ENCODE measurements around the gene PACRG.
"Not testable (repeated sequence)": the region's sequence is repeated elsewhere in the genome, so short reads cannot be mapped to it uniquely, and the experiment has no call there.

The PACRG gene

GRCh38 chr6:163314791-163315470 is 587.2 kb downstream of the PACRG start:
- DNase-seq (ENCODE audit: low spot score) = no peak

- DNase-seq (ENCODE audit: low spot score) = not testable (repeated sequence)
Measured at GRCh38 chr6:163316866-163317495, 589.2 kb downstream of the PACRG start.

GRCh38 chr6:163318071-163318786 is 590.5 kb downstream of the PACRG start:
- no peak for DNase-seq (ENCODE audit: low spot score)

GRCh38 chr6:163319609-163320366 is 592.0 kb downstream of the PACRG start:
- DNase-seq (ENCODE audit: low spot score) = no peak

- no peak for DNase-seq (ENCODE audit: low spot score)
Measured at GRCh38 chr6:163320402-163320801, 592.6 kb downstream of the PACRG start.

GRCh38 chr6:163320804-163321203 is 593.0 kb downstream of the PACRG start:
- DNase-seq (ENCODE audit: low spot score) = no peak

- no peak for DNase-seq (ENCODE audit: low spot score)
Measured at GRCh38 chr6:163321717-163322116, 593.9 kb downstream of the PACRG start.

GRCh38 chr6:163323274-163323673 is 595.5 kb downstream of the PACRG start:
- DNase-seq (ENCODE audit: low spot score) = no peak

GRCh38 chr6:163323705-163324104 is 595.9 kb downstream of the PACRG start:
- no peak for DNase-seq (ENCODE audit: low spot score)

- no peak for DNase-seq (ENCODE audit: low spot score)
Measured at GRCh38 chr6:163324326-163324687, 596.5 kb downstream of the PACRG start.

- peak; percentile 76 for DNase-seq (ENCODE audit: low spot score)
Measured at GRCh38 chr6:163324688-163325389, 597.1 kb downstream of the PACRG start.

GRCh38 chr6:163325390-163325784 is 597.6 kb downstream of the PACRG start:
- no peak for DNase-seq (ENCODE audit: low spot score)

GRCh38 chr6:163327165-163327880 is 599.5 kb downstream of the PACRG start:
- no peak for DNase-seq (ENCODE audit: low spot score)

- no peak for DNase-seq (ENCODE audit: low spot score)
Measured at GRCh38 chr6:163327921-163328320, 600.1 kb downstream of the PACRG start.

- no peak for DNase-seq (ENCODE audit: low spot score)
Measured at GRCh38 chr6:163328411-163328810, 600.6 kb downstream of the PACRG start.

- no peak for DNase-seq (ENCODE audit: low spot score)
Measured at GRCh38 chr6:163329991-163330390, 602.2 kb downstream of the PACRG start.

- DNase-seq (ENCODE audit: low spot score) = no peak
Measured at GRCh38 chr6:163331245-163331644, 603.5 kb downstream of the PACRG start.

GRCh38 chr6:163332575-163332974 is 604.8 kb downstream of the PACRG start:
- DNase-seq (ENCODE audit: low spot score) = no peak

GRCh38 chr6:163333038-163333437 is 605.3 kb downstream of the PACRG start:
- no peak for DNase-seq (ENCODE audit: low spot score)

GRCh38 chr6:163333701-163334663 is 606.2 kb downstream of the PACRG start:
- DNase-seq (ENCODE audit: low spot score) = no peak

All from AG08395 (cell line).